ENCODE results near the gene MFSD2B.

GRCh38 chr2:23994567-23994966 lies 15.3 kb upstream of the MFSD2B start:
- TF ChIP-seq, protein P1, sequence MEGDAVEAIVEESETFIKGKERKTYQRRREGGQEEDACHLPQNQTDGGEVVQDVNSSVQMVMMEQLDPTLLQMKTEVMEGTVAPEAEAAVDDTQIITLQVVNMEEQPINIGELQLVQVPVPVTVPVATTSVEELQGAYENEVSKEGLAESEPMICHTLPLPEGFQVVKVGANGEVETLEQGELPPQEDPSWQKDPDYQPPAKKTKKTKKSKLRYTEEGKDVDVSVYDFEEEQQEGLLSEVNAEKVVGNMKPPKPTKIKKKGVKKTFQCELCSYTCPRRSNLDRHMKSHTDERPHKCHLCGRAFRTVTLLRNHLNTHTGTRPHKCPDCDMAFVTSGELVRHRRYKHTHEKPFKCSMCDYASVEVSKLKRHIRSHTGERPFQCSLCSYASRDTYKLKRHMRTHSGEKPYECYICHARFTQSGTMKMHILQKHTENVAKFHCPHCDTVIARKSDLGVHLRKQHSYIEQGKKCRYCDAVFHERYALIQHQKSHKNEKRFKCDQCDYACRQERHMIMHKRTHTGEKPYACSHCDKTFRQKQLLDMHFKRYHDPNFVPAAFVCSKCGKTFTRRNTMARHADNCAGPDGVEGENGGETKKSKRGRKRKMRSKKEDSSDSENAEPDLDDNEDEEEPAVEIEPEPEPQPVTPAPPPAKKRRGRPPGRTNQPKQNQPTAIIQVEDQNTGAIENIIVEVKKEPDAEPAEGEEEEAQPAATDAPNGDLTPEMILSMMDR (IDR thresholded peaks at IDR 0.05; ENCODE audit: insufficient read depth, low read depth, low read length) = no peak
- no peak for TF ChIP-seq EZH2 (IDR thresholded peaks at IDR 0.05; ENCODE audit: insufficient read depth, low read length)
